ENCODE results near the gene PRSS3. TPM values are rescaled to one million over a fixed set of nuclear protein-coding genes. Genes with fewer than 3 reads are reported as not detected.
"Not testable (repeated sequence)": the region's sequence is repeated elsewhere in the genome, so short reads cannot be mapped to it uniquely, and the experiment has no call there.

Gene PRSS3
- total RNA-seq (5.7 TPM), polyA plus RNA-seq (2.6 TPM)
- long read RNA-seq, donor 1, result 0 reads
- long read RNA-seq, donor 2, result 0 reads
- long read RNA-seq, donor 3, partial matches to known transcripts, result 0 of 1 reads
- long read RNA-seq, donor 3, other reads (novel, unspliced or antisense), result 0 of 1 reads
- long read RNA-seq, donor 4, partial matches to known transcripts, result 0 of 2 reads
- long read RNA-seq, donor 4, other reads (novel, unspliced or antisense), result 0 of 2 reads
- long read RNA-seq, donor 5, result 0 reads
- long read RNA-seq, donor 6, result 0 reads
- long read RNA-seq, donor 7, result 0 reads
- long read RNA-seq, donor 8, partial matches to known transcripts, result 0 of 1 reads
- long read RNA-seq, donor 8, other reads (novel, unspliced or antisense), result 0 of 1 reads
- long read RNA-seq, donor 9, result 0 reads
- long read RNA-seq, donor 10, result 0 reads

DNA sequence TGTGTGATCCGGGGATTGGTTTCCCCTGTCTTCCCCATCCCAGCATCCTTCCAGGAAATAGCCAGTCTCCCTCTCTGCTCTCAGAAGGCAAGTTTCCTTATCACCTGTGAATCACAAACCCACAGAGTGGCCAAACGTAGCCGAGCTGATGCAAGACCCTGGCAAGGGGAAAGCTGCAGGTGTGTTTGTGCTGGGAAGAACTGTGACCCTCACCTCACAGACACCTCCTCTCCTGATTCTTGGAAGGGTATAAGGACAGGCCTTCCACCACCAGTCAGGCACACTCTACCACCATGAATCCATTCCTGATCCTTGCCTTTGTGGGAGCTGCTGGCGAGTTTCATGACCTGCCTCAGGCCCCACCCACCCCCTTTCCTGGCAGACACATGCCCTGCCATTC is at the start of gene PRSS3:
PRSS3 (plus strand) TSS at position 281 of the 400 bp plus-strand sequence; CDS start at position 294, 13 bp downstream.
- H3K27me3 ChIP-seq (ENCODE audit: control insufficient read depth in 2 of 2, insufficient read depth in 1 of 2, low read length in 1 of 2), result no peaks in the 10 kb centered on the region
- H3K4me3 ChIP-seq (ENCODE audit: low read length in 2 of 2), result no peak within 1 kb of the TSS
- H3K4me1 ChIP-seq (ENCODE audit: control insufficient read depth in 2 of 2, insufficient read depth in 2 of 2, low read length in 2 of 2), result no peaks in the 10 kb centered on the region
- no peak within 1 kb of the TSS for H3K27ac ChIP-seq (ENCODE audit: low read depth in 1 of 2, low read length in 1 of 2)
- 83% methylated on average over 4 of the region's 4 CpGs for WGBS
- H3K9me3 ChIP-seq (ENCODE audit: control insufficient read depth in 2 of 2, insufficient read depth in 1 of 2, low read length in 1 of 2), result peaks cover 0 to 6% of the 10 kb centered on the region in 2 donors
- no peak for DNase-seq (ENCODE audit: low read depth in 6 of 9, low spot score in 9 of 9)
- H3K36me3 ChIP-seq (ENCODE audit: control insufficient read depth in 2 of 2, insufficient read depth in 2 of 2, low read length in 1 of 2), result no peaks in the 10 kb centered on the region

DNA sequence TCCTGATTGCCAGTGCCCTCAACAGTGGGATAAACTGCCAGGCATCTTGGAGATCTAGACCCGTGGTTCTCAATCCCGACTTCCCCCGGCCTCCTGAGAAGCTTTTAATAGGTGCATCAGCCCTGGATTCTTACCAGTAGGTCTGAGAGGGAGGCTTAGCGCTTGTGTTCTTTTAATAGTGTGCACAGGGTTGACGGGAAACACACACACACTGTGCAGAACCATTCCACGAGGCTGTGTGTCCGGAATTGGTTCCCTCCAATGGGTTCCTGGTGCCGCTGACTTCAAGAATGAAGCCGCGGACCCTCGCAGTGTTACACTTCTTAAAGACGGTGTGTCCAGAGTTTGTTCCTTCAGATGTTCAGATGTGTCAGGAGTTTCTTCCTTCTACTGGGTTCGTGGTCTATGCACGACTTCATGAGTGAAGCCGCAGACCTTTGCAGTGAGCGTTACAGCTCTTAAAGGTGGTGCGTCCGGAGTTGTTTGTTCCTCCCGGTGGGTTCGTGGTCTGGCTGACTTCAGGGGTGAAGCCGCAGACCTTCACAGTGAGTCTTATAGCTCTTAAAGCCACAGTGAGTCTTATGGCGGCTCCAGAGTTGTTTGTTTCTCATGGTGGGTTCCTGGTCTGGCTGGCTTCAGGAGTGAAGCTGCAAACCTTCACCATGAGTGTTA is 46.6 kb upstream of the PRSS3 start:
- Histone ChIP-seq H3K4me1 (ENCODE audit: control insufficient read depth in 2 of 2, insufficient read depth in 2 of 2, low read length in 2 of 2) (peaks cover 20 to 41% of the 10 kb centered on the region in 2 donors), H3K4me3 (ENCODE audit: low read length in 2 of 2) (no peak overlapping the region), H3K36me3 (ENCODE audit: control insufficient read depth in 2 of 2, insufficient read depth in 2 of 2, low read length in 1 of 2) (no peaks in the 10 kb centered on the region), H3K27ac (ENCODE audit: low read depth in 1 of 2, low read length in 1 of 2) (no peak overlapping the region), H3K27me3 (ENCODE audit: control insufficient read depth in 2 of 2, insufficient read depth in 1 of 2, low read length in 1 of 2) (peaks cover 8 to 26% of the 10 kb centered on the region in 2 donors), H3K9me3 (ENCODE audit: control insufficient read depth in 2 of 2, insufficient read depth in 1 of 2, low read length in 1 of 2) (no peaks in the 10 kb centered on the region)
- WGBS, result 24% methylated on average over 22 of the region's 22 CpGs
- peak in 3 of 9 donors; percentile 9 to 43 (median 27) for DNase-seq (ENCODE audit: low read depth in 6 of 9, low spot score in 9 of 9)

DNA sequence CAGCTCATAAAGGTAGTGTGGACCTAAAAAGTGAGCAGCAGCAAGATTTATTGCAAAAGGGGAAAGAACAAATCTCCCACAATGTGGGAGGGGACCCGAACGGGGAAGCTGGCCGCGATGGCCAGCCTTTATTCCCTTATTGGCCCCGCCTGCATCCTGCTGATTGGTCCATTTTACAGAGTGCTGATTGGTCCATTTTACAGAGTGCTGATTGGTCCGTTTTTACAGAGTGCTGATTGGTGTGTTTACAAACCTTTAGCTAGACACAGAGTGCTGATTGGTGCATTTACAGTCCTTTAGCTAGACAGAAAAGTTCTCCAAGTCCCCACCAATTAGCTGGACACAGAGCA is 46.1 kb upstream of the PRSS3 start:
- not testable (repeated sequence) for DNase-seq (ENCODE audit: low read depth in 6 of 9, low spot score in 9 of 9); H3K9me3 ChIP-seq (ENCODE audit: control insufficient read depth in 2 of 2, insufficient read depth in 1 of 2, low read length in 1 of 2); H3K36me3 ChIP-seq (ENCODE audit: control insufficient read depth in 2 of 2, insufficient read depth in 2 of 2, low read length in 1 of 2); H3K27ac ChIP-seq (ENCODE audit: low read depth in 1 of 2, low read length in 1 of 2); H3K4me3 ChIP-seq (ENCODE audit: low read length in 2 of 2)
- peaks cover 8 to 26% of the 10 kb centered on the region in 2 donors for H3K27me3 ChIP-seq (ENCODE audit: control insufficient read depth in 2 of 2, insufficient read depth in 1 of 2, low read length in 1 of 2)
- H3K4me1 ChIP-seq (ENCODE audit: control insufficient read depth in 2 of 2, insufficient read depth in 2 of 2, low read length in 2 of 2), result peaks cover 20 to 42% of the 10 kb centered on the region in 2 donors
- WGBS, result 43% methylated on average over 6 of the region's 6 CpGs

DNA sequence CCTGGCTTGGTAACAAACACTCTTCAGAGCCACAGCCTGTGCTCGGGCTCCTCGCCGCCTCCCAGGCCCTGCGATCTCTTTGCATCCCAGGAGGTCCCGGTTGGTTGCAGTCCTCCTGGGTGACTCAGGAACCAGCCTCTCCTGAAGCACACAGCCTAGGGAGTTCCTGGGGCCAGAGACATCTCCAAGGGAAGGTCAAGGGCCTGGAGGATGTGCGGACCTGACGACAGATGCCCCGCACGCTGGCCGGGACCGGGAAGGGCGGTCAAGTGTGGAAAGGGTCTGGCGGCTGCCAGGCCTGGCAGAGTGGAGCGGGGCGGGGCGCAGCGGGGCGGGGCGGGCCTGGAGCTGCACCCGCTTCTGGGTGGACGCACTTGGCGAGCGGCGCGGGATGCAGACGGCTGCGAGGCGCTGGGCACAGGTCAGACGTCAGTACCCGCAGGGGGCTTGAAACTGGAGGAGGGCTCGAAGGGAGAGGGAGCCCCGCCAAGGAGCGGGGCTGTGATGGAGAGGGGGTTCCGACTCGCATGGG is 45.0 kb upstream of the PRSS3 start:
- no peaks in the 10 kb centered on the region for H3K36me3 ChIP-seq (ENCODE audit: control insufficient read depth in 2 of 2, insufficient read depth in 2 of 2, low read length in 1 of 2)
- peaks cover 8 to 26% of the 10 kb centered on the region in 2 donors for H3K27me3 ChIP-seq (ENCODE audit: control insufficient read depth in 2 of 2, insufficient read depth in 1 of 2, low read length in 1 of 2)
- H3K4me1 ChIP-seq (ENCODE audit: control insufficient read depth in 2 of 2, insufficient read depth in 2 of 2, low read length in 2 of 2), result peaks cover 20 to 42% of the 10 kb centered on the region in 2 donors
- DNase-seq (ENCODE audit: low read depth in 6 of 9, low spot score in 9 of 9), result peak in 1 of 9 donors; percentile 7
- WGBS, result 22% methylated on average over 35 of the region's 35 CpGs
- H3K4me3 ChIP-seq (ENCODE audit: low read length in 2 of 2), result peak overlapping the region; percentile 4 to 29
- H3K9me3 ChIP-seq (ENCODE audit: control insufficient read depth in 2 of 2, insufficient read depth in 1 of 2, low read length in 1 of 2), result no peaks in the 10 kb centered on the region
- H3K27ac ChIP-seq (ENCODE audit: low read depth in 1 of 2, low read length in 1 of 2), result no peak overlapping the region

DNA sequence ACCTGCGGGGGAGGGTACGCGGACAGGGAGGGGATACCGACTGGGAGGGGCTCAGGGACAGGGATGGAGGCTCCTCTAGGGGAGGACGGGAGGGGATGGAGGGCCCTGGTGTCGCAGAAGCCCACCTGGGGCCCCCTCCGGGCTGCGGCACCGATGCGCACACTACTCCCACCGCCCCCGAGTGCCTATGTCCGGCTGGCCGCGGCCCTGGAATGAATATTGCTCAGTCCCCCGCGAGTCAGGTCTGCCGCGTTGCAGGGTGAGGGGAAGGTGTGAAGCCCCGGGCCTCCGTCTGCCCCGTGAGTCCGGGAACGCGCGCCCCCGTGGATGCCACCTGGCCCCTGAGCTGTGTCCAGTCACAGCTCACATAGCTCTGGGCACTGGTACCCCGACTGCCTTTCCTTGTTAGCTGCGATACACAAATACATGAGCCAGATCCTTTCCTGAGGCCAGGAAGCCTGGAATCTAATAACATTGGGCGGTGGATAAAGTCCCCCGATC is 44.5 kb upstream of the PRSS3 start:
- Histone ChIP-seq H3K27ac (ENCODE audit: low read depth in 1 of 2, low read length in 1 of 2) (no peak overlapping the region), H3K4me3 (ENCODE audit: low read length in 2 of 2) (peak overlapping the region; percentile 4 to 29), H3K36me3 (ENCODE audit: control insufficient read depth in 2 of 2, insufficient read depth in 2 of 2, low read length in 1 of 2) (no peaks in the 10 kb centered on the region), H3K9me3 (ENCODE audit: control insufficient read depth in 2 of 2, insufficient read depth in 1 of 2, low read length in 1 of 2) (no peaks in the 10 kb centered on the region), H3K4me1 (ENCODE audit: control insufficient read depth in 2 of 2, insufficient read depth in 2 of 2, low read length in 2 of 2) (peaks cover 20 to 42% of the 10 kb centered on the region in 2 donors), H3K27me3 (ENCODE audit: control insufficient read depth in 2 of 2, insufficient read depth in 1 of 2, low read length in 1 of 2) (peaks cover 8 to 26% of the 10 kb centered on the region in 2 donors)
- WGBS, result 15% methylated on average over 31 of the region's 31 CpGs
- no peak for DNase-seq (ENCODE audit: low read depth in 6 of 9, low spot score in 9 of 9)

DNA sequence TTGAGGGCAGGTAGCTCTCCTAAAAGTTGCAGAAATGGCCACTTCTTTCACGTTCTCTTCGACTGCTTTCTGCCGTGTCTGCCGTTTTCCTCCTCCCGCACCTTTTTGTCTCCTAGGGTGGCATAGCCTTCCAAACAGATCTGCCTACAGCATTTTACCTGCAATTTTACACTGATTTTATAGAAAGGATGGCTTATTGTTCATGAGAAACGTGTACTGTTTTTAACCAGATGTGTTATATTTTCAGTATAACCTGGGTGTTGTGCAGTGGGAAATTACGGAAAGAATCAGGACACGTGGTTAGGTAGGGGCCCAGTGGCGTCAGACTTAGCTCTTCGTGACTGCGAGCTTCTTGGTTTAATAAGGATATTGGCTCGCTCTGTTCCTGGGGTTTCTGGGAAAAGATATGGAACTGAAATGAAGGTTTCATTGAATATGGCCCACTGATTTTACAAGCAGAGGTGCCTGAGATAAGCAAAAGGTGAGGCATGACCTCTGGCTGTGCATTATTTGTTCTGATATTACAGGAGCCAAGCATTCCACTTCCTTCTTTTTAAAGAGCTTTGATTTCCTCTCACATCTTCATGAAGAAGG is 43.7 kb upstream of the PRSS3 start:
- no peaks in the 10 kb centered on the region for H3K36me3 ChIP-seq (ENCODE audit: control insufficient read depth in 2 of 2, insufficient read depth in 2 of 2, low read length in 1 of 2)
- peaks cover 8 to 26% of the 10 kb centered on the region in 2 donors for H3K27me3 ChIP-seq (ENCODE audit: control insufficient read depth in 2 of 2, insufficient read depth in 1 of 2, low read length in 1 of 2)
- H3K27ac ChIP-seq (ENCODE audit: low read depth in 1 of 2, low read length in 1 of 2), result peak overlapping the region in 1 of 2 donors; percentile 3
- peaks cover 20 to 42% of the 10 kb centered on the region in 2 donors for H3K4me1 ChIP-seq (ENCODE audit: control insufficient read depth in 2 of 2, insufficient read depth in 2 of 2, low read length in 2 of 2)
- peak in 1 of 9 donors; percentile 10 for DNase-seq (ENCODE audit: low read depth in 6 of 9, low spot score in 9 of 9)
- WGBS, result 40% methylated on average over 12 of the region's 12 CpGs
- no peak overlapping the region for H3K4me3 ChIP-seq (ENCODE audit: low read length in 2 of 2)
- H3K9me3 ChIP-seq (ENCODE audit: control insufficient read depth in 2 of 2, insufficient read depth in 1 of 2, low read length in 1 of 2), result no peaks in the 10 kb centered on the region

DNA sequence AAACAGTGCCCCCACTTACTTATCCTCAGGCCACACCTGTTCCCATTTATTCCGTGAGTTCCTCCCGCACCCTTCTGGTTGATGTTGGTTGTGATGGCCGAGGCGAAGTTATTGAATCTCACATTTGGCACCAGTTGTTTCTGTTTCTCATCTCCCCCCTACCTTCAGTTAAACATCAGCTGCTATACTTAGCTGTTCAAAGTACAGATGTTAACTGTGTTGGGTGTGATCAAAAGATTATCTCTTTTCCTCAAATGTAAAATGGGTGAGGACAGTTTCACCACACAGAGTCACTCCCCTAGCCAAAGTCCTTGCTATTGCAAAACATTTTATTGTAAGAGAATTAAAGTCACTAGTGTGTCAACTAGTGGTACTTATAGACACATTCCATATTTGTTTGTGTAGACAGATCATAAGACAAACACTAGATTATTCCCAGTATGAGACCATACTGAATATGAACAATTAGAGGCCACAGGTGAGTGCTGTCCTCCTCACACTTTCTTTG is 43.2 kb upstream of the PRSS3 start:
- Histone ChIP-seq H3K9me3 (ENCODE audit: control insufficient read depth in 2 of 2, insufficient read depth in 1 of 2, low read length in 1 of 2) (no peaks in the 10 kb centered on the region), H3K27ac (ENCODE audit: low read depth in 1 of 2, low read length in 1 of 2) (no peak overlapping the region), H3K4me1 (ENCODE audit: control insufficient read depth in 2 of 2, insufficient read depth in 2 of 2, low read length in 2 of 2) (peaks cover 20 to 42% of the 10 kb centered on the region in 2 donors), H3K27me3 (ENCODE audit: control insufficient read depth in 2 of 2, insufficient read depth in 1 of 2, low read length in 1 of 2) (peaks cover 8 to 26% of the 10 kb centered on the region in 2 donors), H3K36me3 (ENCODE audit: control insufficient read depth in 2 of 2, insufficient read depth in 2 of 2, low read length in 1 of 2) (no peaks in the 10 kb centered on the region), H3K4me3 (ENCODE audit: low read length in 2 of 2) (no peak overlapping the region)
- WGBS, result 5% methylated on average over 4 of the region's 4 CpGs
- peak in 1 of 9 donors; percentile 49 for DNase-seq (ENCODE audit: low read depth in 6 of 9, low spot score in 9 of 9)

DNA sequence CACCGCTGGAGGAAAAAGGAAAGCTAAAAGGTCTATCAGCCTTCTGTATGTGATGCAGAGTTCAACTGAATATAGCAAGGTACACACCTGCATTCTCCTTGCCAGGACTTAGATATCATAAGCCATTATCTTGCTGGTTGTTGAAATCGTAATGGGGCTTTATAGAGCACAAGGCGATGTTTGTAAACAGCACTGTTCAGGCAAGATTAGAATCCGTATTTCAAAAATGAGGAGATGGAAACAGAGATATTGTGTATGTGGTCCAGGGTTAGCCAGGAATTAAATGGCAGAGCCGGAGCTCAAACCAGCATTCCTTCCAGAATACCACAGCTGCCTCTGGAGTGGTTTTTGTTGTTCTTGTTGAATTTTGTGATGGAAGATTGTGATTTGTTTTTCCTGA is 42.6 kb upstream of the PRSS3 start:
- WGBS, result 55% methylated on average over 5 of the region's 5 CpGs
- H3K27ac ChIP-seq (ENCODE audit: low read depth in 1 of 2, low read length in 1 of 2); H3K4me3 ChIP-seq (ENCODE audit: low read length in 2 of 2); H3K9me3 ChIP-seq (ENCODE audit: control insufficient read depth in 2 of 2, insufficient read depth in 1 of 2, low read length in 1 of 2); DNase-seq (ENCODE audit: low read depth in 6 of 9, low spot score in 9 of 9); H3K36me3 ChIP-seq (ENCODE audit: control insufficient read depth in 2 of 2, insufficient read depth in 2 of 2, low read length in 1 of 2): not testable (repeated sequence)
- H3K27me3 ChIP-seq (ENCODE audit: control insufficient read depth in 2 of 2, insufficient read depth in 1 of 2, low read length in 1 of 2), result peaks cover 8 to 26% of the 10 kb centered on the region in 2 donors
- H3K4me1 ChIP-seq (ENCODE audit: control insufficient read depth in 2 of 2, insufficient read depth in 2 of 2, low read length in 2 of 2), result peaks cover 20 to 42% of the 10 kb centered on the region in 2 donors
